Transverse colon (tissue), 4 donors: ENCODE data around the gene ELF2. TPM values are rescaled to one million over a fixed set of nuclear protein-coding genes. Genes with fewer than 3 reads are reported as not detected.
A peak's percentile ranks its signal among the peaks of the same experiment; 100 is the strongest.

Source experiments
- DNase-seq: peaks from one replicate; pipeline ENCODE4 v3.0.0-alpha.2; 2019
- H3K27ac ChIP-seq, 4 donors: fragments of 200-600 bp; sonication (generic); 2 replicates each; pipeline ENCODE4 v1.5.1; 2016 to 2018; ENCODE audit warnings: inconsistent platforms in 4 of 4
- H3K27me3 ChIP-seq: fragments of 200-600 bp; sonication (generic); 2 replicates; pipeline ENCODE4 v1.5.1; 2017; ENCODE audit warnings: inconsistent platforms
- H3K36me3 ChIP-seq, 4 donors: fragments of 200-600 bp; sonication (generic); 2 replicates each; pipeline ENCODE4 v1.5.1; 2017 to 2019; ENCODE audit warnings: inconsistent platforms in 4 of 4
- H3K4me1 ChIP-seq, 4 donors: fragments of 200-600 bp; sonication (generic); 2 replicates each; pipeline ENCODE4 v1.5.1; 2017 to 2020; ENCODE audit warnings: inconsistent platforms in 4 of 4
- H3K4me3 ChIP-seq, 4 donors: fragments of 200-600 bp; sonication (generic); 1 replicate in 1 of 4; 2 replicates in 3 of 4; pipeline versions ENCODE4 v1.5.1 to v1.6.1; 2017 to 2019; ENCODE audit warnings: inconsistent platforms in 4 of 4
- H3K9me3 ChIP-seq, 2 donors: fragments of 200-600 bp; sonication (generic); 2 replicates each; pipeline ENCODE4 v1.5.1; 2017 to 2019; ENCODE audit warnings: inconsistent platforms in 2 of 2
- CTCF ChIP-seq, 5 experiments: fragments of 200-600 bp in 3 of 5; fragments of 450-650 bp in 2 of 5; sonication (generic) in 3 of 5; IDR thresholded peaks; 1 replicate in 2 of 5; 2 replicates in 3 of 5; pipeline ENCODE4 v1.5.1; 2016 to 2017; ENCODE audit warnings: antibody characterized with exemption in 5 of 5, inconsistent platforms in 3 of 5, mild to moderate bottlenecking in 2 of 5, moderate library complexity in 1 of 5
- EP300 ChIP-seq: sonication (generic); formaldehyde crosslinking; IDR thresholded peaks from one replicate; pipeline ENCODE4 v1.6.1; 2017; ENCODE audit warnings: antibody characterized with exemption, low read depth
- POLR2A ChIP-seq: fragments of 450-650 bp; IDR thresholded peaks from one replicate; pipeline ENCODE4 v1.6.1; 2016; ENCODE audit warnings: antibody characterized with exemption, mild to moderate bottlenecking, moderate library complexity
- POLR2AphosphoS5 ChIP-seq, 3 donors: sonication (generic); formaldehyde crosslinking; IDR thresholded peaks; one replicate each; pipeline ENCODE4 v1.6.1; 2016; ENCODE audit warnings: antibody characterized with exemption in 3 of 3
- WGBS, 2 donors: methylation state at CpG; one replicate each; pipeline ENCODE4 v1.1.5; 2018; ENCODE audit warnings: low coverage in 1 of 2; 5-methylcytosine and 5-hydroxymethylcytosine counted together
- in situ Hi-C, 4 donors: fragments of 200-750 bp; cut with MboI; loops; one replicate each; pipeline versions ENCODE4 v1.15.0 to v1.15.1; 2017; ENCODE audit warnings: low sequenced_read_pairs in 3 of 4, low pct_ligation_motif_present in 1 of 4, low pct_unique_long_range_greater_than_20kb in 1 of 4
- intact Hi-C: fragments of 100-400 bp; cut with DNase I; formaldehyde crosslinking; loops from one replicate; pipeline ENCODE4 v1.15.1; 2023; ENCODE audit warnings: low total_unique reads
- total RNA-seq, 4 donors: library from RNA; depleted of rRNA; stranded (reverse); fragments of >200 nt; gene quantifications; one replicate each; pipeline ENCODE4 v1.1.0, GENCODE V29; 2016

Gene ELF2
- total RNA-seq, 4 donors from 2014 or later, result 21.7 to 65.6 (median 41.8) TPM

GRCh38 chr4:139177869-139178619 lies 1.0 kb upstream of the ELF2 start:
- DNase-seq, result peak; percentile 96
- Histone ChIP-seq H3K27ac (peak overlapping the region; percentile 99 to 100 (median 100)), H3K4me1 (peaks cover 9 to 24% (median 12%) of the 10 kb centered on the region in 4 donors), H3K27me3 (no peaks in the 10 kb centered on the region), H3K36me3 (no peaks in the 10 kb centered on the region), H3K9me3 (no peaks in the 10 kb centered on the region), H3K4me3 (peak overlapping the region; percentile 89 to 100 (median 96))
- 0 to 1% methylated on average over 20 to 44 of the region's 70 CpGs for WGBS, 2 donors
- intact Hi-C loops, result loop anchor here (5.0 kb wide), 1 partner anchor 96 kb away; no protein-coding TSS in a partner anchor
- in situ Hi-C loops, result no loop called here
- TF ChIP-seq POLR2AphosphoS5 (IDR thresholded peaks at IDR 0.05), result peak; percentile 85 to 92 (median 90)
- TF ChIP-seq EP300, result peak; percentile 29
- peak; percentile 91 for TF ChIP-seq POLR2A
- TF ChIP-seq CTCF (IDR thresholded peaks at IDR 0.05), result no peak

- DNase-seq, result peak; percentile 84
- intact Hi-C loops, result loop anchor here (5.0 kb wide), 1 partner anchor 94 kb away; no protein-coding TSS in a partner anchor
- Histone ChIP-seq H3K4me3 (peak overlapping the region; percentile 89 to 100 (median 96)), H3K27me3 (no peaks in the 10 kb centered on the region), H3K4me1 (peaks cover 10 to 30% (median 13%) of the 10 kb centered on the region in 4 donors), H3K36me3 (no peaks in the 10 kb centered on the region), H3K9me3 (no peaks in the 10 kb centered on the region), H3K27ac (peak overlapping the region; percentile 99 to 100 (median 100))
- peak; percentile 38 for TF ChIP-seq EP300
- no peak for TF ChIP-seq CTCF (IDR thresholded peaks at IDR 0.05)
- peak; percentile 79 to 87 (median 80) for TF ChIP-seq POLR2AphosphoS5 (IDR thresholded peaks at IDR 0.05)
- peak; percentile 75 for TF ChIP-seq POLR2A
- 0% methylated on average over 29 of the region's 89 CpGs; no CpG with 5 or more reads in 1 of the 2 donors for WGBS, 2 donors
- in situ Hi-C loops, result no loop called here
These were observed 543 bp downstream of the ELF2 start for GRCh38 chr4:139176302-139177048.

DNA sequence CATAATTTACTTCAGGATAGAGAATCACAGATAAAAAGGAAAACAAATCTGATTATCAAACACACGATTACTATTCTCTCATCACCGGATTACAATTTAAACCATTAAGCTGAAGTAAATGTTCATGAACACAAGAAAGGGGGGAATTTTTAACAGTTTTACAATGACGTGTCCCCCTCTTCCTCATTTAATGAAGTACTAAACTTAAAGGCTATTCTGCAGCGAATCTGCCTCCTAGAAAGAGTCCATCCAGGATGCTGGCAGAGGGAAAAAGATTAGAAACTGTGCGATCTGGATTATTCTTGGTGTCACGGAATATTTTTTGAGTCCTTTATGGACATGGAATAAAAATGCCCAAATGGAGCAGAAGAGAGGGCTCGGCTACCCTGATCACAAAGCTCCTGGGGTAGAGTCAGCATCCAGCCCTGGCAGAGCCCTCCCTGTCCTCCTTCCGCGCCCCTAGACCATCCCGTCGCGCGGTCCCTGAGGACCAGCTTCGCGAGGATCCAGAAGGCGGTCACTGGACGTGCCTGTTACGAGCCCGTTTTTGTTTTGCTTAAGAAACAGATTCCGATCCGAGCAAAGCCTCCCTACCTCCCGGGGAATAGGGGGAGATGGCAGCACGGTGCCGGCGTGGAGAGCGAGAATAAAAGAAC lies 1.2 kb downstream of the ELF2 start:
- intact Hi-C loops, result loop anchor here (5.0 kb wide), 1 partner anchor 93 kb away; no protein-coding TSS in a partner anchor
- no peak for TF ChIP-seq POLR2A
- no peak for TF ChIP-seq EP300
- no peak for TF ChIP-seq CTCF (IDR thresholded peaks at IDR 0.05)
- no peak for TF ChIP-seq POLR2AphosphoS5 (IDR thresholded peaks at IDR 0.05)
- H3K27ac ChIP-seq, result peak overlapping the region; percentile 99 to 100 (median 100)
- no peak for DNase-seq
- in situ Hi-C loops, result no loop called here
- H3K9me3 ChIP-seq, result no peaks in the 10 kb centered on the region
- H3K36me3 ChIP-seq, result no peaks in the 10 kb centered on the region
- WGBS, 2 donors, result 3 to 7% methylated on average over 6 to 24 of the region's 26 CpGs
- H3K27me3 ChIP-seq, result no peaks in the 10 kb centered on the region
- H3K4me3 ChIP-seq, result peak overlapping the region; percentile 89 to 100 (median 96)
- peaks cover 10 to 35% (median 13%) of the 10 kb centered on the region in 4 donors for H3K4me1 ChIP-seq
